ENCODE results near the gene TMEM117. TPM values are rescaled to one million over a fixed set of nuclear protein-coding genes. Genes with fewer than 3 reads are reported as not detected.

The TMEM117 gene
- polyA plus RNA-seq, 1 donor = 14.9 TPM

- Histone ChIP-seq H3K36me3 (ENCODE audit: control insufficient read depth, insufficient read depth, low read length) (no peaks in the 10 kb centered on the region), H3K9me3 (ENCODE audit: control insufficient read depth, low read depth, low read length) (peaks cover 4% of the 10 kb centered on the region), H3K4me1 (ENCODE audit: control insufficient read depth, insufficient read depth, low read length) (no peaks in the 10 kb centered on the region), H3K27ac (ENCODE audit: low read length) (no peak overlapping the region), H3K27me3 (ENCODE audit: control insufficient read depth, insufficient read depth, low read length) (no peaks in the 10 kb centered on the region), H3K4me3 (ENCODE audit: low read length) (no peak overlapping the region)
- no peak for DNase-seq
Observed at GRCh38 chr12:44313188-44313587, 477.3 kb downstream of the TMEM117 start.

DNA sequence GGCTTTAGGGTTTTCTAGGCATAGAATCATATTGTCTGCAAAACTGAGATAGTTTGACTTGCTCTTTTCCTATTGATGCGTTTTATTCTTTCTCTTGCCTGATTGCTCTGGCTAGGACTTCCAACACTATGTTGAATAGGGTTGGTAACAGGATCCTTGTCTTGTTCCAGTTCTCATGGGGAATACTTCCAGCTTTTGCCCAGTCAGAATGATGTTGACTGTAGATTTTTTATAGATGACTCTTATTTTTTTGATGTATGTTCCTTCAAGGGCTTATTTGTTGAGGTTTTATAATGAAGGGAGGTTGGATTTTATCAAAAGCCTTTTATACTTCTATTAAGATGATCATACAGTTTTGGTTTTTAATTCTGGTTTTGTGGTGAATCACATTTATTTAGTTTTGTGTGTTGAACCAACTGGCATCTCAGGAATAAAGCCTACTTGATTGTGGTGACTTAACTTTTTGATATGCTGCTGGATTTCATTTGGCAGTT is 478.2 kb downstream of the TMEM117 start:
- H3K9me3 ChIP-seq (ENCODE audit: control insufficient read depth, low read depth, low read length) = peaks cover 4% of the 10 kb centered on the region
- WGBS (ENCODE audit: insufficient coverage, low lambda C conversion rate) = no CpG with 5 or more reads among the region's 1 CpG
- no peaks in the 10 kb centered on the region for H3K27me3 ChIP-seq (ENCODE audit: control insufficient read depth, insufficient read depth, low read length)
- H3K4me3 ChIP-seq (ENCODE audit: low read length) = no peak overlapping the region
- H3K27ac ChIP-seq (ENCODE audit: low read length) = no peak overlapping the region
- H3K4me1 ChIP-seq (ENCODE audit: control insufficient read depth, insufficient read depth, low read length) = no peaks in the 10 kb centered on the region
- DNase-seq = no peak
- H3K36me3 ChIP-seq (ENCODE audit: control insufficient read depth, insufficient read depth, low read length) = no peaks in the 10 kb centered on the region

DNA sequence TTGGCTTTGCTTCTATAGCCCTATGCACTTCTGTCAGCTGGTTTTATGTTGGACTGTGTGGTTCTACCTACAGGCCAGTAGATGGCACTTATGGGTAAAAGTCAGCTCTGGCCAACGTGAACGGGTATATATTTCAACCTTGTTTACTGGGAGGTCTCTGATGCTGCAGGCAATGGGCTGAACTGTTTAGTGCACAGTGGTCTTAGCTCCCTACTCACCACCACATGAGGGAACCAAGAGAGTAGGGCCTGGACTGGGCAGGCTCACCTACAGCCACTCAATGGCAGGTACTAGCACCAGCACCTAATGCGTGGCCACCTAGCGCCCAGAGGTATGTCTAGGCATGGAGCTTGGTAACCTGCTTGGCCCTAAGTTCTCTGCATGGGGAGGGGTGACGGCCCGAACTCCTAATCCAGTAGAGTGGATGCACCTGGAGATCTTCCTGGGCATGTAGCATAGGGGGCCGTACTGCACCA is 481.8 kb downstream of the TMEM117 start:
- H3K4me1 ChIP-seq (ENCODE audit: control insufficient read depth, insufficient read depth, low read length) = no peaks in the 10 kb centered on the region
- H3K9me3 ChIP-seq (ENCODE audit: control insufficient read depth, low read depth, low read length) = peaks cover 3% of the 10 kb centered on the region
- no peak overlapping the region for H3K4me3 ChIP-seq (ENCODE audit: low read length)
- H3K27me3 ChIP-seq (ENCODE audit: control insufficient read depth, insufficient read depth, low read length) = no peaks in the 10 kb centered on the region
- H3K27ac ChIP-seq (ENCODE audit: low read length) = no peak overlapping the region
- WGBS (ENCODE audit: insufficient coverage, low lambda C conversion rate) = no CpG with 5 or more reads among the region's 7 CpGs
- peak; percentile 12 to 35 for DNase-seq
- no peaks in the 10 kb centered on the region for H3K36me3 ChIP-seq (ENCODE audit: control insufficient read depth, insufficient read depth, low read length)

DNA sequence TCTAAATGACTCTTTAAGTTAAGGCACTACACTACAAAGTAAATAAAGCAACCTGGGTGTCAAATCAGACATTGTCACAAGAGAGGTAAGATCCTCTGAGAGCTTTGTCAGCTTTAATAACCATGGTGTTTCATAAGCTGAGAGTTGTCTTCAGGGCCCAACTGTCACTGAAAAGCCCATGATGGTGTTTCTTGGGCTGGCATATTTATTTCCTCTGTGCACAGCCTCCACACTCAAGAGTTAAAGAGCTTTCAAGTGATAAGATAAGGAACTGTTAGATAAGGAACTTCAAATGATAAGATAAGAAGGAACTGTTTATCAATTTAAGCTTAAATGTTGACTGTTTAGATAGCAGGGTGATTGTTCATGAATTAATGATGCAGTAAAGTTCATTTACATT is 495.4 kb downstream of the TMEM117 start:
- H3K27me3 ChIP-seq (ENCODE audit: control insufficient read depth, insufficient read depth, low read length) = no peaks in the 10 kb centered on the region
- no peak overlapping the region for H3K27ac ChIP-seq (ENCODE audit: low read length)
- no peaks in the 10 kb centered on the region for H3K36me3 ChIP-seq (ENCODE audit: control insufficient read depth, insufficient read depth, low read length)
- no peak for DNase-seq
- no peaks in the 10 kb centered on the region for H3K4me1 ChIP-seq (ENCODE audit: control insufficient read depth, insufficient read depth, low read length)
- H3K4me3 ChIP-seq (ENCODE audit: low read length) = no peak overlapping the region
- no peaks in the 10 kb centered on the region for H3K9me3 ChIP-seq (ENCODE audit: control insufficient read depth, low read depth, low read length)

DNA sequence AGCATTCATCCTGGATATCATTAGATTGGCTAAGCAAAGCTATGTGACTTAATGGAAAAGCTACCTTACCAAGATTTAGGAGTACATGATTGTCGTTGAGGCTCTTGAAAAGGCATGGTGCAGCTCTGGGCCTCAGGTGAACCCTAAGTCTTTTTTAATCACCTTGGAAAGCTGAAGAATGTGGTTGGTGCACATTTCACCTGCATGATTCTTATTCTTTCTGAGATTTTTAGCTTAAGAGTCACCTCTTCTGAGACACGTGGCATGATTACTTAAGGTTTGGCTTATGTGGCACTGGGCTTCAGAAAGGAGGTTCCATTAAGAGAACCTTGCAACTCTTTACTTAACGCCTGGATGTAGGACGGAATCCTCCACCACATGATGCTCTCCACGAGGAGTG is 498.5 kb downstream of the TMEM117 start:
- WGBS (ENCODE audit: insufficient coverage, low lambda C conversion rate) = no CpG with 5 or more reads among the region's 5 CpGs
- no peaks in the 10 kb centered on the region for H3K9me3 ChIP-seq (ENCODE audit: control insufficient read depth, low read depth, low read length)
- DNase-seq = no peak
- no peak overlapping the region for H3K4me3 ChIP-seq (ENCODE audit: low read length)
- H3K4me1 ChIP-seq (ENCODE audit: control insufficient read depth, insufficient read depth, low read length) = no peaks in the 10 kb centered on the region
- H3K36me3 ChIP-seq (ENCODE audit: control insufficient read depth, insufficient read depth, low read length) = no peaks in the 10 kb centered on the region
- H3K27me3 ChIP-seq (ENCODE audit: control insufficient read depth, insufficient read depth, low read length) = no peaks in the 10 kb centered on the region
- H3K27ac ChIP-seq (ENCODE audit: low read length) = no peak overlapping the region

GRCh38 chr12:44335030-44335429 is 499.1 kb downstream of the TMEM117 start:
- DNase-seq = no peak

GRCh38 chr12:44336577-44336976 is 500.7 kb downstream of the TMEM117 start:
- Histone ChIP-seq H3K4me1 (ENCODE audit: control insufficient read depth, insufficient read depth, low read length) (no peaks in the 10 kb centered on the region), H3K36me3 (ENCODE audit: control insufficient read depth, insufficient read depth, low read length) (no peaks in the 10 kb centered on the region), H3K4me3 (ENCODE audit: low read length) (no peak overlapping the region), H3K27ac (ENCODE audit: low read length) (no peak overlapping the region), H3K27me3 (ENCODE audit: control insufficient read depth, insufficient read depth, low read length) (no peaks in the 10 kb centered on the region), H3K9me3 (ENCODE audit: control insufficient read depth, low read depth, low read length) (no peaks in the 10 kb centered on the region)
- WGBS (ENCODE audit: insufficient coverage, low lambda C conversion rate) = 100% methylated on average over 2 of the region's 2 CpGs
- no peak for DNase-seq

More at GRCh38 chr12:44335030-44335429, 499.1 kb downstream of the TMEM117 start:
- Histone ChIP-seq H3K4me1 (ENCODE audit: control insufficient read depth, insufficient read depth, low read length) (no peaks in the 10 kb centered on the region), H3K27me3 (ENCODE audit: control insufficient read depth, insufficient read depth, low read length) (no peaks in the 10 kb centered on the region), H3K27ac (ENCODE audit: low read length) (no peak overlapping the region), H3K4me3 (ENCODE audit: low read length) (no peak overlapping the region), H3K36me3 (ENCODE audit: control insufficient read depth, insufficient read depth, low read length) (no peaks in the 10 kb centered on the region), H3K9me3 (ENCODE audit: control insufficient read depth, low read depth, low read length) (no peaks in the 10 kb centered on the region)

- Histone ChIP-seq H3K27ac (ENCODE audit: low read length) (no peak overlapping the region), H3K27me3 (ENCODE audit: control insufficient read depth, insufficient read depth, low read length) (no peaks in the 10 kb centered on the region)
Observed at GRCh38 chr12:44342371-44342770, 506.5 kb downstream of the TMEM117 start.

DNA sequence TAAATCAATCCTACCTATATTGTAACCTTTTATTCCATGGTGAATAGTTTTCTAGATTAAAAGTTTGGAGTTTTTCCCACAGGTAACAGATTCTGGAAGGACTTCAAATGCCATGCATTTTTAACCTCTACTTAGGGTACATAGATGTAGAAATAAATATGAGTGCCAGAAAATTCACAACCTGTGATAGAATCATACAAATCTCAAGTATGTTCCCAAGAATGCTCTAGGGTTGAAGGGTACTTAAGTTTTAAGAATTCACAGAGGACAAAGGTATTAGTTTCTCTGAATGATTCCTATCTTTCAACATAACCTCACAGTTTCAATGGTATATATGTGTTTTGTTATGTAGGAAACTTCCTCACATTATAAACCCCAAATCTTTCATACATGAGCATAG is 511.3 kb downstream of the TMEM117 start:
- DNase-seq = no peak
- H3K27me3 ChIP-seq (ENCODE audit: control insufficient read depth, insufficient read depth, low read length) = no peaks in the 10 kb centered on the region
- H3K4me3 ChIP-seq (ENCODE audit: low read length) = no peak overlapping the region

More at GRCh38 chr12:44342371-44342770, 506.5 kb downstream of the TMEM117 start:
- H3K4me3 ChIP-seq (ENCODE audit: low read length) = no peak overlapping the region
- no peaks in the 10 kb centered on the region for H3K36me3 ChIP-seq (ENCODE audit: control insufficient read depth, insufficient read depth, low read length)
- DNase-seq = peak in 1 of 2 donors; percentile 32
- peaks cover 10% of the 10 kb centered on the region for H3K4me1 ChIP-seq (ENCODE audit: control insufficient read depth, insufficient read depth, low read length)
- no peaks in the 10 kb centered on the region for H3K9me3 ChIP-seq (ENCODE audit: control insufficient read depth, low read depth, low read length)

GRCh38 chr12:44357494-44357893 is 521.6 kb downstream of the TMEM117 start:
- Histone ChIP-seq H3K36me3 (ENCODE audit: control insufficient read depth, insufficient read depth, low read length) (no peaks in the 10 kb centered on the region), H3K4me3 (ENCODE audit: low read length) (no peak overlapping the region), H3K4me1 (ENCODE audit: control insufficient read depth, insufficient read depth, low read length) (no peaks in the 10 kb centered on the region), H3K27ac (ENCODE audit: low read length) (no peak overlapping the region), H3K27me3 (ENCODE audit: control insufficient read depth, insufficient read depth, low read length) (no peaks in the 10 kb centered on the region), H3K9me3 (ENCODE audit: control insufficient read depth, low read depth, low read length) (no peaks in the 10 kb centered on the region)
- 100% methylated on average over 2 of the region's 2 CpGs for WGBS (ENCODE audit: insufficient coverage, low lambda C conversion rate)
- DNase-seq = no peak

More for the DNA sequence above, 511.3 kb downstream of the TMEM117 start:
- Histone ChIP-seq H3K27ac (ENCODE audit: low read length) (no peak overlapping the region), H3K36me3 (ENCODE audit: control insufficient read depth, insufficient read depth, low read length) (no peaks in the 10 kb centered on the region), H3K9me3 (ENCODE audit: control insufficient read depth, low read depth, low read length) (no peaks in the 10 kb centered on the region), H3K4me1 (ENCODE audit: control insufficient read depth, insufficient read depth, low read length) (peaks cover 10% of the 10 kb centered on the region)

DNA sequence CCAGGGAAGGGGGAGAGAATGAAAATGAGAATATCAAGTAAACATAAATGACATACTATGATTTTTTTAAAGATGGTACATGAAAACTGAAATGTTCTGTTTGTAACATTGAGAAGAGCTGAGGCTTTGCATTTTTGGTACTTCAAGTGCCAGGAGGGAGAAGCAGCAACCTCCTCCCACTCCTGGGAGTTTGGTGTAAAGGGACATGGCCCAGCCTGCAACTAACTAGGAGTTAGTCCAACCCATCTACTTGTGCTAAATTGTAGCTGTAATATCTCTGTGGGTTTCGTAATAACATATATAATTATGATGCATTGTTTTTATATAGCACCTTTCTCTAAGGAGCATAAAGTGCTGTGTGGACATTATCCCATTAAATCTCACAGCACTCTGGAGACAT is 522.8 kb downstream of the TMEM117 start:
- no peak overlapping the region for H3K27ac ChIP-seq (ENCODE audit: low read length)
- H3K9me3 ChIP-seq (ENCODE audit: control insufficient read depth, low read depth, low read length) = no peaks in the 10 kb centered on the region
- no CpG with 5 or more reads among the region's 1 CpG for WGBS (ENCODE audit: insufficient coverage, low lambda C conversion rate)
- no peaks in the 10 kb centered on the region for H3K4me1 ChIP-seq (ENCODE audit: control insufficient read depth, insufficient read depth, low read length)
- no peak overlapping the region for H3K4me3 ChIP-seq (ENCODE audit: low read length)
- no peaks in the 10 kb centered on the region for H3K27me3 ChIP-seq (ENCODE audit: control insufficient read depth, insufficient read depth, low read length)
- no peaks in the 10 kb centered on the region for H3K36me3 ChIP-seq (ENCODE audit: control insufficient read depth, insufficient read depth, low read length)
- DNase-seq = no peak
